GM10248 (cell line): ENCODE data around the gene EXO1.
"Not testable (repeated sequence)": the region's sequence is repeated elsewhere in the genome, so short reads cannot be mapped to it uniquely, and the experiment has no call there.

Experiments used
- CTCF ChIA-PET: fragments of 300-600 bp; sonication (Branson Sonifier 250); formaldehyde crosslinking; extraction: SDS; loops from one replicate; lab custom pipeline; 2021; ENCODE audit warnings: antibody characterized with exemption; lab: Yijun Ruan, JAX
- POLR2A ChIA-PET: fragments of 350-650 bp; sonication (Branson Sonifier 250); formaldehyde crosslinking; extraction: SDS; loops from one replicate; lab custom pipeline; 2020; ENCODE audit warnings: antibody characterized with exemption; lab: Yijun Ruan, JAX
- DNase-seq: peaks from one replicate; pipeline ENCODE4 v3.0.0; 2012; ENCODE audit errors: extremely low spot score
- TF ChIP-seq, protein P1 (sequence below): IDR thresholded peaks from 2 replicates; pipeline ENCODE4 v1.5.1; 2012; ENCODE audit warnings: mild to moderate bottlenecking, low read depth; ENCODE audit errors: extremely low read depth, missing control alignments, control extremely low read depth

Gene EXO1

DNA sequence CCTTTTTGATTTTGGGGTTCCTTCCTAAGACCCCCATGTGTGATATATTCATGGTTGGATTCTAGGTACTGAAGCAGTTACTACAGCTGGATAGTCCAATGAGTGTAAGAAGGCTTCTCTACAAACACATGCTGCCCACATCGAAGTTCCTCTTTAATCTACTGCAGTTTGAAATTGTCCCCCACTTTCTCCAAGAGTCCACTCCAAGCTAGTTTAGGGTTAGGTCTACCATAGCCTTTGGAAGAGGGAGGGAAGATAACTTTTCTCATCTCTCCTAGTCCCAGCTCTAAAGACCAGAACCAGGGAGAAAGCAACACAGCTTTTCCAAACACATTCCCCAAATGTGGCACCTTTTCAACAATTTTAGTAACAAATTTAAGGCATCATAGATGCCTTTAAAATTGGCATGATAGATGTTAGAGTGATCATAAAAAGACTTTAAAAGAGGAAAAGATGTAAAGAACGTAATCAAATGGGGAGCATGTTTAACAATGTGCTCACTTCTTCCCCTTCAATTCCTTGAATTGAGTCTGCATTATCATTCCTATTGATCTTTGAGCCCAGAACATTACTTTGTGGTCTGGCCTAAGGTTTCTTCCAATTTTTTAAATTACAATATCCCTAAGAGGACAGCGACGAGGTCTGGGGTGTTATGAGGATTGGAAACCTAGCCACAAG, 1.0 kb upstream of the EXO1 start:
- no peak for DNase-seq
- TF ChIP-seq, protein P1, sequence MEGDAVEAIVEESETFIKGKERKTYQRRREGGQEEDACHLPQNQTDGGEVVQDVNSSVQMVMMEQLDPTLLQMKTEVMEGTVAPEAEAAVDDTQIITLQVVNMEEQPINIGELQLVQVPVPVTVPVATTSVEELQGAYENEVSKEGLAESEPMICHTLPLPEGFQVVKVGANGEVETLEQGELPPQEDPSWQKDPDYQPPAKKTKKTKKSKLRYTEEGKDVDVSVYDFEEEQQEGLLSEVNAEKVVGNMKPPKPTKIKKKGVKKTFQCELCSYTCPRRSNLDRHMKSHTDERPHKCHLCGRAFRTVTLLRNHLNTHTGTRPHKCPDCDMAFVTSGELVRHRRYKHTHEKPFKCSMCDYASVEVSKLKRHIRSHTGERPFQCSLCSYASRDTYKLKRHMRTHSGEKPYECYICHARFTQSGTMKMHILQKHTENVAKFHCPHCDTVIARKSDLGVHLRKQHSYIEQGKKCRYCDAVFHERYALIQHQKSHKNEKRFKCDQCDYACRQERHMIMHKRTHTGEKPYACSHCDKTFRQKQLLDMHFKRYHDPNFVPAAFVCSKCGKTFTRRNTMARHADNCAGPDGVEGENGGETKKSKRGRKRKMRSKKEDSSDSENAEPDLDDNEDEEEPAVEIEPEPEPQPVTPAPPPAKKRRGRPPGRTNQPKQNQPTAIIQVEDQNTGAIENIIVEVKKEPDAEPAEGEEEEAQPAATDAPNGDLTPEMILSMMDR: no peak
- CTCF ChIA-PET: interaction anchor here (0.7 to 2.0 kb wide), 10 partner anchors 8 to 328 kb away, joined by 3 to 10 read pairs (median 3); partner anchors contain the start of genes CHML, KMO, MAP1LC3C and OPN3
- POLR2A ChIA-PET: interaction anchor here (1.0 kb wide), 1 partner anchor 207 kb away, joined by 3 read pairs; the partner anchor contains the start of genes CHML and OPN3

DNA sequence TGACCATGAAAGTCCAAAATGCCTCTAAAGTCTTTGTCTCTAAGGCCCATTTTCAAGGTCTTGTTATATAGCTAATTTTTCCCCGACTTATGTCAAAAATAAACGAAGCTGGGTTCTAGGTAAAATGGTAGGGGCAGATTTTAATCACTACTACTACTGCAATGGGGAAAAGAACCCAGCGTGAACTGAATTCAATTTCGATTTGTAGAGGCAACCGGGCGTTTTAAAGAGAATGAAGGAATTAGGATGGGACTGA, 536 bp upstream of the EXO1 start:
- ChIA-PET POLR2A (interaction anchor here (1.0 kb wide), 1 partner anchor 207 kb away, joined by 3 read pairs; the partner anchor contains the start of genes CHML and OPN3), CTCF (interaction anchor here (0.7 to 2.0 kb wide), 9 partner anchors 9 to 329 kb away, joined by 3 to 10 read pairs (median 3); partner anchors contain the start of genes CHML, MAP1LC3C and OPN3)
- DNase-seq: no peak
- TF ChIP-seq, protein P1: no peak

DNA sequence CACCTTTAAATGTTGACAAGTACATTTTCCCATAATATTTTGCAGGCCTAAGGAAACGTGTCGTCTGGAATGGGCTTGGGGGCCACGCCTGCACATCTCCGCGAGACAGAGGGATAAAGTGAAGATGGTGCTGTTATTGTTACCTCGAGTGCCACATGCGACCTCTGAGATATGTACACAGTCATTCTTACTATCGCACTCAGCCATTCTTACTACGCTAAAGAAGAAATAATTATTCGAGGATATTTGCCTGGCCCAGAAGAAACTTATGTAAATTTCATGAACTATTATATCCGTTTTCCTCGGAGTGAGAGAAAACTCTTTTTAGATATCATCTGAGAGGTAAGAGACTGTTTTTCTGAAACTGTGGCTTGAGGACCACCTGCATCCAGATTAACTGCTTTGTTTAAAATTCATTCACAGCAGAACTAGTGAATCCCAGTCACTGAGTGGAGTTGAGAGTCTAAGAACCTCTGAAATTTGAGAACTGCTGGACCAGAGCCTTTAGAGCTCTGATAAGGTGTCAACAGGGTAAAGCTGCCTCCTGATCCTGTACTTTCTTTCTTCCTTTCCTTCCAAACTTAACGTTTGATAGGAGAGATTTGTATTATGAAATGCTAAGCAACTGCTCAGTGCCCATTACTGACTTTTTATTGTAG, 811 bp downstream of the EXO1 start:
- ChIA-PET POLR2A (no interaction called here), CTCF (interaction anchor here (1.5 kb wide), 1 partner anchor 10 kb away, joined by 5 read pairs; no protein-coding TSS in a partner anchor)
- TF ChIP-seq, protein P1: no peak
- no peak for DNase-seq

DNA sequence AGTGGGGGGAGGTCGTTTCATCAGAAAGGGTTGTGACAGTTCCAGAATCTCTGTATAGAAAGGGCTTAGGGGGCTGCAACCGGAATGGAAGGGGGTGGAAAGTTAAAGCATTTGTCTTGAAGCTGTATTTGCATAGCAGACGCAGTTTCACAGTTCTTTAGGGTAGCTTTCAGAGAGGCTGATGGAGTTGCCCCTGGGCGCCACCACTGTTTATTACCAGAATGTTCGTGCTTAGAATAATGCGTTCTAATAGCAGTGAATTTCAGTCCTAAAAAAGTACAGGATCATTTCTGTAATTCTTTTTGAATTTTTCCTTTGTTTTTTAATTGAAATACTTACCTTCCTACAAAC, 1.3 kb downstream of the EXO1 start:
- no peak for DNase-seq

DNA sequence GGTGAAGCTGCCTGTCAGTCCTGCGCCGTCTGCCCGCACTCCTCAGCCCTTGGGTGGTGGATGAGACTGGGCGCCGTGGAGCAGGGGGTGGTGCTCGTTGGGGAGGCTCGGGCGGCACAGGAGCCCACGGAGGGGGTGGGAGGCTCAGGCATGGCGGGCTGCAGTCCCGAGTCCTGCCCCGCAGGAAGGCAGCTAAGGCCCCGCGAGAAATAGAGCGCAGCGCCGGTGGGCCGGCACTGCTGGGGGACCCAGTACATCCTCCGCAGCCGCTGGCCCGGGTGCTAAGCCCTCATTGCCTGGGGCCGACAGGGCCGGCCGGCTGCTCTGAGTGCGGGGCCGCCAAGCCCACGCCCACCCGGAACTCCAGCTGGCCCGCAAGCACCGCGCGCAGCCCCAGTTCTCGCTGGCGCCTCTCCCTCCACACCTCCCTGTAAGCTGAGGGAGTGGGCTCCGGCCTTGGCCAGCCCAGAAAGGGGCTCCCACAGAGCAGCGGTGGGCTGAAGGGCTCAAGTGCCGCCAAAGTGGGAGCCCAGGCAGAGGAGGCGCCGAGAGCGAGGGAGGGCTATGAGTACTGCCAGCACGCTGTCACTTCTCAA, 7.6 kb downstream of the EXO1 start:
- POLR2A ChIA-PET, DNase-seq: not testable (repeated sequence)
- CTCF ChIA-PET: interaction anchor here (1.1 to 1.9 kb wide), 3 partner anchors 10 to 245 kb away, joined by 3 to 5 read pairs (median 4); no protein-coding TSS in a partner anchor

More for the DNA sequence above, 1.3 kb downstream of the EXO1 start:
- ChIA-PET POLR2A (no interaction called here), CTCF (interaction anchor here (1.5 kb wide), 1 partner anchor 9 kb away, joined by 5 read pairs; no protein-coding TSS in a partner anchor)
- TF ChIP-seq, protein P1: no peak

DNA sequence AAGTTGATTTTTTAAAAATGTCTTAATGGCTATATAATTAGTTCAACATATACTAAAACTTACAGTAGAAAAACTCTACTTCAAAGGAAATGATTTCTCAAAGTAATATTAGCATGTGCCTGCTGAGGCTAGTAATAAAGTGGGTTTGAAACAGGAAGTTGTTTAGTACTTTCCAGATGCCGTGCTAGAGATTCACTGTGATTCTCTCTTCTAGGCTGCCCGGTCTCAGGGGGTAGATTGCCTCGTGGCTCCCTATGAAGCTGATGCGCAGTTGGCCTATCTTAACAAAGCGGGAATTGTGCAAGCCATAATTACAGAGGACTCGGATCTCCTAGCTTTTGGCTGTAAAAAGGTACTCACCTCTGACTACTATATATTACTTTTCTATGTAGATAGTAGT, 9.1 kb downstream of the EXO1 start:
- ChIA-PET CTCF (interaction anchor here (1.2 to 1.3 kb wide), 3 partner anchors 9 to 19 kb away, joined by 3 read pairs; no protein-coding TSS in a partner anchor), POLR2A (no interaction called here)
- TF ChIP-seq, protein P1: no peak

More for the DNA sequence above, 9.1 kb downstream of the EXO1 start:
- DNase-seq: peak; percentile 30
